Neutrophil (primary cell): Measurements from ENCODE around the gene ASB5.

Experiments used
- H3K27ac ChIP-seq: fragments of 200-600 bp; sonication (generic); 2 replicates; pipeline ENCODE4 v1.5.1; 2016; ENCODE audit warnings: mild to moderate bottlenecking, moderate library complexity
- H3K27me3 ChIP-seq: fragments of 200-600 bp; sonication (generic); 2 replicates; pipeline ENCODE4 v1.6.0; 2016; ENCODE audit warnings: mild to moderate bottlenecking
- H3K36me3 ChIP-seq: fragments of 200-600 bp; sonication (generic); 2 replicates; pipeline ENCODE4 v1.5.1; 2017
- H3K4me1 ChIP-seq, 2 experiments: fragments of 200-600 bp in 1 of 2; sonication (generic) in 1 of 2; 1 replicate in 1 of 2; 2 replicates in 1 of 2; pipeline versions ENCODE4 v1.5.1 to v1.6.1; 2013 to 2016; ENCODE audit warnings: low read depth in 1 of 2, low read length in 1 of 2, mild to moderate bottlenecking in 1 of 2, moderate library complexity in 1 of 2; ENCODE audit not compliant: control insufficient read depth in 1 of 2, insufficient read depth in 1 of 2
- H3K4me3 ChIP-seq, 2 experiments: fragments of 200-600 bp in 1 of 2; sonication (generic) in 1 of 2; 1 replicate in 1 of 2; 2 replicates in 1 of 2; pipeline ENCODE4 v1.5.1; 2013 to 2016; ENCODE audit warnings: low read depth in 1 of 2, low read length in 1 of 2, mild to moderate bottlenecking in 1 of 2, moderate library complexity in 1 of 2
- H3K9me3 ChIP-seq: fragments of 200-600 bp; sonication (generic); 2 replicates; pipeline ENCODE4 v1.5.1; 2016
- TF ChIP-seq, protein P1 (sequence below): fragments of 200-600 bp; sonication (generic); IDR thresholded peaks from 2 replicates; pipeline ENCODE4 v1.5.1; 2016; ENCODE audit warnings: antibody characterized with exemption

ASB5 gene

DNA sequence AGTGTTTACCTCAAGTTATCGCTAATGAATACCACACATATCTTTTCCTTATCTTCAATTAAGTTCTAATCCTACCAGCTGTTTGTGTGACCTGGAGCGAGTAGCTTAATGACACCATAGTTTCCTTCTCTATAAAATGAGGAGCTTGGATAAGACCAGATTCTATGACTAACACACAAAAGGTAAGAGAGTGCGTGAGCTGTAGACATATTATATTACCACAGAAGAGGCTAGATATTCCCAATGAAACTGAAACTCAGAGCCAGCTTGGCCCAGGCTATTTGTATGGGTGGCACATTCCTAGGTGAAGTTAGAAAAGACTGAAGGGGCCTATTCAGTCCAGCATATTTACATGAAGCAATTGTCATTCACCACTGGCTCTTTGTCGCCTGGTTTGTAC, 30.2 kb downstream of the ASB5 start:
- TF ChIP-seq, protein P1, sequence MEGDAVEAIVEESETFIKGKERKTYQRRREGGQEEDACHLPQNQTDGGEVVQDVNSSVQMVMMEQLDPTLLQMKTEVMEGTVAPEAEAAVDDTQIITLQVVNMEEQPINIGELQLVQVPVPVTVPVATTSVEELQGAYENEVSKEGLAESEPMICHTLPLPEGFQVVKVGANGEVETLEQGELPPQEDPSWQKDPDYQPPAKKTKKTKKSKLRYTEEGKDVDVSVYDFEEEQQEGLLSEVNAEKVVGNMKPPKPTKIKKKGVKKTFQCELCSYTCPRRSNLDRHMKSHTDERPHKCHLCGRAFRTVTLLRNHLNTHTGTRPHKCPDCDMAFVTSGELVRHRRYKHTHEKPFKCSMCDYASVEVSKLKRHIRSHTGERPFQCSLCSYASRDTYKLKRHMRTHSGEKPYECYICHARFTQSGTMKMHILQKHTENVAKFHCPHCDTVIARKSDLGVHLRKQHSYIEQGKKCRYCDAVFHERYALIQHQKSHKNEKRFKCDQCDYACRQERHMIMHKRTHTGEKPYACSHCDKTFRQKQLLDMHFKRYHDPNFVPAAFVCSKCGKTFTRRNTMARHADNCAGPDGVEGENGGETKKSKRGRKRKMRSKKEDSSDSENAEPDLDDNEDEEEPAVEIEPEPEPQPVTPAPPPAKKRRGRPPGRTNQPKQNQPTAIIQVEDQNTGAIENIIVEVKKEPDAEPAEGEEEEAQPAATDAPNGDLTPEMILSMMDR: no peak
- Histone ChIP-seq H3K36me3 (no peaks in the 10 kb centered on the region), H3K27ac (no peak overlapping the region), H3K27me3 (no peaks in the 10 kb centered on the region), H3K9me3 (no peaks in the 10 kb centered on the region), H3K4me1 (no peaks in the 10 kb centered on the region), H3K4me3 (no peak overlapping the region)

DNA sequence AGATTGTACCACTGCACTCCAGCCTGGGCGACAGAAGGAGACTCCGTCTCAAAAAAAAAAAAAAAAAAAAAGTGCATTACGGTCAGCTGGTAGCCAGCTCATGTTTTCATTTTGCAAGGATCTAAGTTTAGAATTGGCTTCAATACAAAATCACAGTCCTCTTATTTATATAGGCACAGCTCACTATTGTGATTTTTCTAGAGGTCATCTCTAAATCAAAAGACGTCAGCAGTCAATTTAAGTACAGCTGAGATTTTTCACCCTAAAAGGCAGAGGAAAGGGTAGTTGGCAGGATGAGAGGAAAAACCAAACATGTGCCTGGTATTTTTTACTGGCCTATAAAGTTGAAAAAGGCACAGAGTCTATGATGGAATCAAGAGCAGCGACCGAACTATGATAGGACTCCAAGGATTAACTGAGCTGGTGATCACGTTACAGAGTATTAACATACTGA, 30.8 kb downstream of the ASB5 start:
- Histone ChIP-seq H3K27me3 (no peaks in the 10 kb centered on the region), H3K4me3 (no peak overlapping the region), H3K27ac (no peak overlapping the region), H3K36me3 (no peaks in the 10 kb centered on the region), H3K9me3 (no peaks in the 10 kb centered on the region), H3K4me1 (no peaks in the 10 kb centered on the region)
- TF ChIP-seq, protein P1: no peak

DNA sequence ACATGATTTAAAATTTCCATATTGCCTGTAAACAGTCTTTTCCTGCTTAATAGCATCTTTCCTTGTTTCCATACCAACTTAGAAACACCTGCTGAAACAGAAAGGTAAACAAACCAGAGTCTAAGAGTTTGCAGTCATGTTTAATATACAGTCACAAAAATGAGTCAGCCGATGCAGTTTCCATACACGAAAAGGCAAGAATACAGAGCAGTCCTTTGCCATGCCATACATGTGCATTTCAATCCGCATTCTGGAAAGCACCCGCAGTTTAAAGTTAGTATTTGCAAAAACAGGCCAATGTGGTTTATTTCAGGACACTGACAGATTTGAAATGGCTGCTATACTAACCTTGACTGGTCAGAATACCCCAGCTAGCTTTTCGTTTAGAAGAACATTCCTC, 32.1 kb downstream of the ASB5 start:
- no peaks in the 10 kb centered on the region for H3K9me3 ChIP-seq
- no peak overlapping the region for H3K27ac ChIP-seq
- no peaks in the 10 kb centered on the region for H3K36me3 ChIP-seq
- no peak overlapping the region for H3K4me3 ChIP-seq
- H3K4me1 ChIP-seq: no peaks in the 10 kb centered on the region
- H3K27me3 ChIP-seq: no peaks in the 10 kb centered on the region
- TF ChIP-seq, protein P1: no peak

DNA sequence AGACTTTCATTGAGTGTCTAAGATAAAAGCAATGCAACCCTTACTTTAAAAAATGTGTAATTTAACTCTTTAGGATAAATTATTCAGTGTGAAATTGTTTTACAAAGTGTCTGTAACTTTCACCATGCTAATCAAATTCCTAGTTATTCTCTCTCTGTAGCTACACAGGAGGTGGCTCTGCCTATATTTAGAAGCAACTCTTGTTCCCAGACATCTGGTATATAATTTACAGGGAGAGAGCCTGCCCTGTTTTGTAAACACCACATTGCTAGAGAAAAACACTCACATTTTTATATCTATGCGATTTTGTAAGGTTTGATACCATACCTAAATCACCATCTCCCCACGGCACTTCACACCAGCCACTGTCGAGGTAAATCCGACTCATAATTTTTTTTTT, 38.2 kb downstream of the ASB5 start:
- H3K27ac ChIP-seq: no peak overlapping the region
- no peaks in the 10 kb centered on the region for H3K4me1 ChIP-seq
- TF ChIP-seq, protein P1: no peak
- H3K36me3 ChIP-seq: no peaks in the 10 kb centered on the region
- H3K4me3 ChIP-seq: no peak overlapping the region
- no peaks in the 10 kb centered on the region for H3K27me3 ChIP-seq
- H3K9me3 ChIP-seq: no peaks in the 10 kb centered on the region

DNA sequence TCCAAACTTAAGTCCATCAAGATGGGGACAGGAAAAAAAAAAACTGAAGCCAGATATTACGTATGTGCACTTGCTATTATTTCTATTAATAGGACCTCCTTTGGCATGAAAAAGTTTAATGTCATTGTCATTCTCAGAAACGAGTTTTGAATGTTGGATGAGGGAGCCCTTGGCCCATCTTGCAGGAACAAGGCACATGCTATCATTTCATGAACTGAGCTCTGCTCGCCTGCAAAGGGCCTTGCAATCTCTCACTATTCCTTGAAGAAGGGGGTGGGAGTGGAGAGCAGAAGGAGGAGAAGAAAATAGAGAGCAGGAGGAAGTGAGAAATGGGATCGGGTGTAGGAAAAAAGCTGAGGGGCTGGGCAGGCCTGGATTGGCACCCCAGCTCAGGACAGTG, 39.4 kb downstream of the ASB5 start:
- Histone ChIP-seq H3K36me3 (no peaks in the 10 kb centered on the region), H3K4me3 (no peak overlapping the region), H3K4me1 (no peaks in the 10 kb centered on the region), H3K27me3 (no peaks in the 10 kb centered on the region), H3K9me3 (no peaks in the 10 kb centered on the region), H3K27ac (no peak overlapping the region)
- TF ChIP-seq, protein P1: no peak

DNA sequence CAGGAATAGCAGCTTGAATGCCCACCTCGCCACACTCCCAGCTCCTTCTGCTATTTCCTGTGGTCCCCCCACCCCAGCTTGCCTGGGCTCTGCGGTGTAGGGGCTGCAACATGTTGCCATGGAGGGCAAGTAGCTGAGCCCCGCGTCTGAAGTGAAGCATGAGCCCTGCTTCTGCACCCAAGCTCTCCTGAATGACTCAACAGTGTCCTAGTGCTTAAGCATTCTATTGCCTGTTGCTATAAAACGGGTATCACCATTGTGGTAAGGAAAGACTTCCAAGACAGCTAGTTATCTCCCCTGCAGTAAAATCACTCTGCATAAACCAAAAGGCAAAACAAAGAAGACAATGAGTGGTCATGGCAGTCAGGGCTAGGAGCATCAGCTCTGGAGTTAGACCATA, 42.3 kb downstream of the ASB5 start:
- Histone ChIP-seq H3K36me3 (no peaks in the 10 kb centered on the region), H3K4me3 (no peak overlapping the region), H3K27ac (no peak overlapping the region), H3K9me3 (no peaks in the 10 kb centered on the region), H3K4me1 (no peaks in the 10 kb centered on the region), H3K27me3 (no peaks in the 10 kb centered on the region)
- TF ChIP-seq, protein P1: no peak
